ENCODE data around the gene SKAP2.

SKAP2 gene

DNA sequence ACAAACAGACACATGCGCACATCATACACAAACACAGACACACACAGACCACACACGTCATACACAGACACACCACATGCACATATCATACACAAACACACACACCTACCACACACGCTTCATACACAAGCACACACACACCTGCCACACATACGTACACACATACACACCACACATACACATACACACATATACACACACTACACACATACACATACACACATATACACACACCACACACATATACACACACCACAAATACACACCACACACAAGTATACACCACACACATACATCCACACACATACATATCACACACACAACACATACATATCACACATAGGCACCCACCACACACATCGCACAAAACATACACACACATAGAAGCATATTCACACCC lies 224.7 kb downstream of the SKAP2 start:
- TF ChIP-seq, protein P1, sequence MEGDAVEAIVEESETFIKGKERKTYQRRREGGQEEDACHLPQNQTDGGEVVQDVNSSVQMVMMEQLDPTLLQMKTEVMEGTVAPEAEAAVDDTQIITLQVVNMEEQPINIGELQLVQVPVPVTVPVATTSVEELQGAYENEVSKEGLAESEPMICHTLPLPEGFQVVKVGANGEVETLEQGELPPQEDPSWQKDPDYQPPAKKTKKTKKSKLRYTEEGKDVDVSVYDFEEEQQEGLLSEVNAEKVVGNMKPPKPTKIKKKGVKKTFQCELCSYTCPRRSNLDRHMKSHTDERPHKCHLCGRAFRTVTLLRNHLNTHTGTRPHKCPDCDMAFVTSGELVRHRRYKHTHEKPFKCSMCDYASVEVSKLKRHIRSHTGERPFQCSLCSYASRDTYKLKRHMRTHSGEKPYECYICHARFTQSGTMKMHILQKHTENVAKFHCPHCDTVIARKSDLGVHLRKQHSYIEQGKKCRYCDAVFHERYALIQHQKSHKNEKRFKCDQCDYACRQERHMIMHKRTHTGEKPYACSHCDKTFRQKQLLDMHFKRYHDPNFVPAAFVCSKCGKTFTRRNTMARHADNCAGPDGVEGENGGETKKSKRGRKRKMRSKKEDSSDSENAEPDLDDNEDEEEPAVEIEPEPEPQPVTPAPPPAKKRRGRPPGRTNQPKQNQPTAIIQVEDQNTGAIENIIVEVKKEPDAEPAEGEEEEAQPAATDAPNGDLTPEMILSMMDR (IDR thresholded peaks at IDR 0.05; ENCODE audit: extremely low read depth, missing control alignments), result no peak
- no peak for DNase-seq (ENCODE audit: low spot score)

DNA sequence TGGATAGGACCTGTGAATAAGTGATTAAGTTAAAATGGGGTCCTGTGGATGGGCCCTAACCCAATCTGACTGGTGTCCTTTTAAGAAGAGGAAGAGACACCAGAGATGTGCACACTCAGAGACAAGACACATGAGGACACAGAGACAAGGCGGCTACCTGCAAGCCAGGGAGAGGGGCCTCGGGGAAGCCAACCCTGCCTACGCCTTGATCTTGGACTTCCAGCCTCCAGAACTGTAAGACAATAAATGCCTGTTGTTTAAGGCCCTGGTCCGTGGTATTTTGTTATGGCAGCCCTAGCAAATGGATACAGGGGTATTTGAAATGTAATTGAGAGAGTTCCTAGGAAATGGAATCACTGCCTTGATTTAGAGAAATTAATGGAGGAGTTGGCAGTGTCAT lies 225.3 kb downstream of the SKAP2 start:
- TF ChIP-seq, protein P1 (IDR thresholded peaks at IDR 0.05; ENCODE audit: extremely low read depth, missing control alignments), result no peak
- DNase-seq (ENCODE audit: low spot score), result no peak

DNA sequence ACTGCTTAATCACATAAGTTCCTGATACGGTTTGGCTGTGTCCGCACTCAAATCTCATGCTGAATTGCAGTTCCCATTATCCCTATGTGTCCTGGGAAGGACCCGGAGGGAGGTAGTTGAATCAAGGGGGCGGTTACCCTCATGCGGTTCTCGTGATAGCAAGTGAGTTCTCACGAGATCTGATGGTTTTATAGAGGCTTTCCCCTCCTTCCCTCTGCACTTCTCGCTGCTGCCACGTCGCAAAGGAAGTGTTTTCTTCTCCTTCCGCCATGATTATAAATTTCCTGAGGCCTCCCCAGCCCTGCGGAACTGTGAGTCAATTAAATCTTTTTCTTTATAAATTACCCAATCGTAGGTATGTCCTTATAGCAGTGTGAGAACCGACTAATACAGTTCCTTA lies 226.2 kb downstream of the SKAP2 start:
- TF ChIP-seq, protein P1 (IDR thresholded peaks at IDR 0.05; ENCODE audit: extremely low read depth, missing control alignments), result no peak
- DNase-seq (ENCODE audit: low spot score), result no peak

DNA sequence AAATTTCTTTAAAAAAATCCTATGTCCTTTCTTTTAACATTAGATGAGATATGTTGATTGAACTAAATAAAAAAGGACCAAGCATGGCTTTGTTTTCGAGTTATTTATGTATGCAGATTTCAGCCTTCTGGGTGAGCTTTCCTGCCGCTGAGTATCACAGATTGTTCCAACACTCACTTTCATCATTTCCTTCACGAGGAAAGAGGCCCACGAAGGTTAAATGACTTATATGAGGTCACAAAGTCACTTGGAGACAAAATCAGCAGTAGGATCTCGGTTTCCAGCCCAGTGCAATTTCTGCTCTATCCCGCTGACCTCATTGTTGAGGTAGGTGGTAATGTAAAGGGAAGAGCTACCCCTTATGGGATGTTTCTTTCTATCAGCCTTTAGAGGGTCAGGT lies 226.8 kb downstream of the SKAP2 start:
- TF ChIP-seq, protein P1 (IDR thresholded peaks at IDR 0.05; ENCODE audit: extremely low read depth, missing control alignments), result no peak
- no peak for DNase-seq (ENCODE audit: low spot score)

DNA sequence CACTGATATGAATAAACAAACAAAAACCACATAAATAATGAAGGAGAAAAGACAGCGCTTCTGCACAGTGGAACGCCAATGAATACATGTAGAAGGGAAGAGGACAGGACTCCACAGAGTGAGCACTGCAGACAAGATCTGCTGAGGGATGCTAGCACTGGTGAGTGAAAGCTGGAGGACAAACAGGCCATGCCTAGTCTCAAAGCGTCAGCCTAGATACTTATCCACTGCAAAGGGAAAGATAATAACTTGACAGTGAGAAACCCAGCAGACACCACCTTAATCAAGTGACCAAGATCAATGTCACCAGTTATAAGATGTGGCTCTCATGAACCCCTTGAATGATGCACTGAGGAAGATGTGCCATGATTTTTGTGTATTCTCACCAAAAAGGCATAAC lies 227.6 kb downstream of the SKAP2 start:
- TF ChIP-seq, protein P1 (IDR thresholded peaks at IDR 0.05; ENCODE audit: extremely low read depth, missing control alignments), result no peak
- DNase-seq (ENCODE audit: low spot score), result no peak

DNA sequence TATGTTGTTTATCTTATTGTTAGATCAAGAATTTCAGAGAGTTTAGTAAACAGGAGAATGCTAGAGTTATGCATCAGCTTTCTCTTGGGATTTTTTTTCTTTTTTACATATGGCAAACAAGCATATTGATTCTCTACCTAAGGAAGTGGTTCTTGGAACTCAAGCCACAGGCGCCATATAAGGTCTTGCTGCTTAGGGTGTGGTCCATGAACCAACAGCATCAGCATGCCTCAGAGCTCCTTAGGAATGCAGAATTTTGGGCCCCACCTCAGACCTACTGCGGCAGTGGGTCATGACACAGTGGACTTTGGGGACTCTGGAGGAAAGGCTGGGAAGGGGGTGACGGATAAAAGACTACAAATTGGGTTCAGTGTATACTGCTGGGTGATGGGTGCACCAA lies 230.8 kb downstream of the SKAP2 start:
- DNase-seq (ENCODE audit: low spot score), result no peak
- TF ChIP-seq, protein P1 (IDR thresholded peaks at IDR 0.05; ENCODE audit: extremely low read depth, missing control alignments), result no peak

DNA sequence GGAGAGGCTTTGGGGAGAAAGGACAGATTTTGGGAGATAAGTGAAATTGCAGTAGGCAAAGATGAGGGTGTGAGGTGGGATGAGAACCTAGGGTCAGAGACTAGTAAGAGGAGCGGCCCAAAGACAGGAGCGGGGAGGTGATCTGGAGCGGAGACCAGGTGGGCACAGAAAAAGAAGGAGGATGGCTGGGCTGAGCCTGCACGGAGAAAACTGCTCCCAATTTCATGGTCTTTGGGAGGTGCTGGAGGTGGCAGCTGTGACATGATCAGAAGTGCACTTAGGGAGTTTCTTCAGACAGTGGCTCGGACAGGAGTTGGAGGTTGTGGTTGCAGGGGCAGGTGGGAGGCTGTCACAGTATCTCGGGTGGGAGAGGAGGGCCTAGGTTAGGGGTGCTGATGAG lies 232.8 kb downstream of the SKAP2 start:
- TF ChIP-seq, protein P1 (IDR thresholded peaks at IDR 0.05; ENCODE audit: extremely low read depth, missing control alignments), result no peak
- DNase-seq (ENCODE audit: low spot score), result no peak

Measured in GM20000 (cell line).